CD4-positive, alpha-beta T cell treated with Interleukin-15 for 4 hours (primary cell): ENCODE data around the gene CCDC201.

Experiments
- DNase-seq: peaks from one replicate; pipeline ENCODE4 v3.0.0-alpha.2; 2020; ENCODE audit warnings: low spot score

CCDC201 gene

DNA sequence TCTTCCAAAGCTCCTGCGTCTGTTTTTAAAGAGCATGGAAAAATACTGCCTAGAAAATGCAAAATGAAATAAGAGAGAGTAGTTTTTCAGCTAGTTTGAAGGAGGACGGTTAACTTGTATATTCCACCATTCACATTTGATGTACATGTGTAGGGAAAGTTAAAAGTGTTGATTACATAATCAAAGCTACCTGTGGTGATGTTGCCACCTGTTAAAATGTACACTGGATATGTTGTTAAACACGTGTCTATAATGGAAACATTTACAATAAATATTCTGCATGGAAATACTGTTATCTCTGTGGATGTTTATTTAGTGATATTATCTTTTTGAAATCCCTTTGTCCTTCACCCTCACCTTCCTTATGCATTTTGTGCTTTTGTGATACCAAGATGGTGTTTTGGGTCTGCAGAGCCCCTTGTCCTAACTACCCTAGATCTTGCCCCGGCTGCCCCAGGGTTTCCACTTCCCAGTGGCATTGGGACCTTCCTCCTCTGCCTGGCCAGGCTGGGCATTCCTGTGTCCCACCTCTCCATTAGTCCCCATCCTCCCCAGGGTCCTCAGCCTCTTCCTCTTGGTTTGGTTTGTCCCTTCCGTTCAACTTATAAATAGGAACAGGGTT, 20.6 kb upstream of the CCDC201 start:
- DNase-seq, result no peak

DNA sequence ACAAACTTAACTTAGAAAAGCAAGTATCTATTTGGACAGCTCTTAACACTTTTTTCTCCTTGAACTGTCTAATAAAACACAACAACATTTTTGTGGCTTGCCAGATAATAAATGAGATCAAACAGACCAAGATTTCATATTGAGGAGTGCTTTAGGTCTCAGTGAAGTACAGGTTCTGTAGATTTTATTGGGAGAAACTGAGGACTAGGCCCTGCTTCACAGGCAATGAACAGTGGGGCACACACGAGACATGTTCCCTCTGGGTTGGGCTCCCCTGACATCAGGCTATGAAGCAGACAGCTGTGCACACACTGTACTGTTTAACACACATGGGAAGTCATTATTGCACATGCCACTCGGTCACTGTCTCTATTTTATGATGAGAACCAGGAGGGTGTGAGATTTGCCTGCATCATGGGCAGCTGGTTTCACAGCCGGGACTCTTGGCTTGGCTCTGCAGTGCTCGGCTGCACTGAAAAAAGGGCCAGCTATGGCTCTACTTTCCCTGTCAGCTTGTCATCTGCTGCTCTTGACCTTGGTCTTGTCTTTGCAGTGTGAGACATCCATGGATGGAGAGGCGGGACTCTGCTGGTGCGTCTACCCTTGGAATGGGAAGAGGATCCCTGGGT, 19.6 kb upstream of the CCDC201 start:
- DNase-seq, result no peak

DNA sequence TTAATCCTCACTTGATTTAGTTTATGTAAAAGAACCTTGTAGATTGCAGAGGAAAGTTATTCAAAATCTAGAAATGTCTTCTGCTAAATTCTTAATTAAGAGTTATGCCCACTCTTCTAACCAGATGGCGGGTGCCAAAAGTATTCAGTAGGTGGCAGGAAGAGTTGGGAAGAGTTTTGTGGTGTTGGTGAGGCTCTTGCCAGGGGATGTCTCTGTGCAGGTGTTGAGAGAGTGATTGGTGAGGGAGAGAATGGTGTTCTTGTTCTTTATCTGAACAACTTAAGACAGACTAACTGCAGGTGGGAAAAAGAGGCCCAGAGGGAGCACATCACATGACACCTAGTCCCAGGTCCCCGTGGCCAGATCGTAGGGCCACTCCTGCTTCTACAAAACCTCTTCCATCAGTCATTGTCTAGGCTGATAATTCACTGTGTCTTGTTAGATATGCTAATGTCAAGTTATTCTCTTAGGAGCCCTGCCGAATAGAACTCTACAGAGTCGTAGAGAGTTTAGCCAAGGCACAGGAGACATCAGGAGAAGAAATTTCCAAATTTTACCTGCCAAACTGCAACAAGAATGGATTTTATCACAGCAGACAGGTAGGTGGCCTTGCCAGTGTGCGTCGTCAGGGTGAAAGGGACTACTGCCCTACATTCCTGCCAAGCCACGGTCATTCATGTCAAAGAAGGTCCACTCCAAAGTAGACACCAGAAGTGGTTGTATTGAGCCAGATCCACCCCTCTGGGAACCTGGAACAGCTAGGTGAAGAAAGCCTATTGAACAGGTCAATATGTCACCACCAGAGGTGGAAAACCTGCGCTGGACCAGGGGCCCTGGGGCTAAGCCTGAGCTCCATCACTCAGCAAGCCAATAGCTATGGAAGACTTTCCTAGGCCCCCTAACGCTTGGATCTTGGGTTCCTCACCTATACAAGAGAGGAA, 18.9 kb upstream of the CCDC201 start:
- DNase-seq, result no peak

DNA sequence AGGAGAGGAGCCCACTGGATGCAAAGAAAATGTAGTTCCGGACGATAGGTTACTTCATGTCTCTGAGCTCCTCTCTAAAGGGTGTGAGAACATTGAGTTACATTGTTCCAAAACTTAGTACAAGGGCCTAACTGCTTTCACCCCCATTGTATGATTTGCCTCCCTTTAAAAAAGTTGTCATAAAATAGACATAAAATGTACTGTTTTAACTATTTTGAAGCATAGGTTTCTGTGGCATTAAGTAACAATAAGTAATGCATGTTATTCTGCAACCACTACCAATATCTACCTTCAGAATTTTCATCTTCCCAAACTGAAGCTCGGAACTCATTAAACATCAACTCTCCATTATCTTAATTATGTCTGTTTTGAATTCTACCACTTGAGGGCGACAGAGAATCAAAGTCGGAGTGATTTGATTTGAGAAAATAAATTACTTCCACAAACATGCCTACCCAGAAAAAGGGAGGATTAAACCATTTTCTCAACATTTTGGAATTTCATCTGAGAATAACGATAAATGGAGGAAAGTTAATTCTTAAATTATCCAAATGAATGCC, 18.1 kb upstream of the CCDC201 start:
- DNase-seq, result peak; percentile 26

DNA sequence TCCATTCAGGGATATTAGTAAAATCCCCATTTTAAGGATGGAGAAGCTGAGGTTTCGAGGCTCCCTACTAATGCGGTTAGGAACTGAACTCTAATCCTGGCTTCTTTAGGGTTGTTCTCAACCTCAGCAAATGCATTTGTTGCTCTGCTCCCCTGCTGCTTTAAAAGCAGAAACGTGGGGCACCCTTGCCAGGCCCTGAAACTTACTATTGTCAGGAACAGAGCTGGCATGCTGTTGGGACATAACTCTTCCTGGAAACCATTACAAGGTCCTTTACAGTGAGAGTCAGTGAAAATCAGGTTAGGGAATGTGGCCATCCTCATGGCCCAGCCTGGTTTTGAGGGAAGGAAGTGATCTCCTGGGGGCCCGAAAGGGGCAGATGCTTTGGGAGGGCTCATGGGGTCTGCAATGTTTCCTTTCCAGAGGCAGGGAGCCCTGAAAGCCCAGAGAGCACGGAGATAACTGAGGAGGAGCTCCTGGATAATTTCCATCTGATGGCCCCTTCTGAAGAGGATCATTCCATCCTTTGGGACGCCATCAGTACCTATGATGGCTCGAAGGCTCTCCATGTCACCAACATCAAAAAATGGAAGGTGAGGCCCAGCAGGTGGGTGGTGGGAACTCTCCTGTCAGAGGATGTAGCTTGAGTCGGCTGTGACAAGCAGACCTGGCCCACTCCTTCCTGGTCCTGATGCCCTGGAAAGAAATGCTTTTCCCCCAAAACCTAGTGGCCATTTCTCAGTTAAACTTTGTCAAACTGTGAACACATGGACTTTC, 17.4 kb upstream of the CCDC201 start:
- DNase-seq, result no peak

DNA sequence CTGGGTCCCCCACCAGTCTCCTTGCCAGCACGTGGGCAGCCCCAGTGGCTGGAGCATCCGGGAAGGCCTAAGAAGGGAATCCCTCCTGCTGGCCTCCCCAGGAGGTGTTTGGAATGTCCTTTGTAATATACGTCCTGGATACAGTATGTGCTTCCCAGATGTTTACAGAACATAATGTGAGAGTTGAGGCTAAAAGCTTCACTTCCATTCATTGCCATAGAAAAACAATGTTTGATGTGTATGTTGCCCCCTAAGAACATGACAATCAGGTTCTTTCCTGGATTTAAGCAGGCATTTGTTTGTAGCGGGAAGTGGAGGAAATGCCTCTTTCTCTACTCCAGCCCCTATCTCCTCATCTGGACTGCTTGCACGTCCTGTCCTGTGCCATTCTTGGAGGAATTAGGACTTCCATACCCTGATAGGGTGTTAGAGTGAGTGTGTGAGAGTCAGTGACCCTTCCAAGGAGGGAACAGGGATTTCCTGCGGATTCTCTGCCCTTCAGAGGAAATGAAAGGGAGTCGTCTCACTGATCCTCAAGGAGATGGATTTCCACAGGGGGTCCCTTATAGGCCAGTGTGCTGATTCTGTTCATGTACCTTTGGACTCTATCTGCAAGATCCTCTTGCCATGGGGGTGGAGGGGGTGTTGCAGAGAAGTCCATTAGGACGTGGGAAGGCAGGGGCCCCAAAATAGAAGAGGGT, 16.6 kb upstream of the CCDC201 start:
- no peak for DNase-seq

DNA sequence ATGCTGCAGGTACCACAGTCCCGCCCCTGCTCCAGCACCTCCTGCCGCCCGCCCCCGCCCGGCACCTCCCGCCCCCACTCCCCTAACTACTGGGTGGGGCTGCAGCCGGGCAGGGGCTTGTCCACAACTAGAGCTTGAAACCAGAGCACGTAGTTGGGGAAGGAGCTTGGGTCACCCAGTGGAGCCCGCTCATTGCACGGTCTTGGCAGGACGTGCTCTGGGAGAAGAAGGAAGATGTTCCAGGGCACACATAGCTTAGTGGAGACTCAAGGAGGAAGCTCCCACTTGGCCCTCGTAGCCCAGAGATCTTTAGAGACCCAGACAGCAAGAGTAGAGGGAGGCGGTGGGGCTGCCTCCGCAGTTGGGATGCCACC, 16.1 kb upstream of the CCDC201 start:
- DNase-seq, result no peak

DNA sequence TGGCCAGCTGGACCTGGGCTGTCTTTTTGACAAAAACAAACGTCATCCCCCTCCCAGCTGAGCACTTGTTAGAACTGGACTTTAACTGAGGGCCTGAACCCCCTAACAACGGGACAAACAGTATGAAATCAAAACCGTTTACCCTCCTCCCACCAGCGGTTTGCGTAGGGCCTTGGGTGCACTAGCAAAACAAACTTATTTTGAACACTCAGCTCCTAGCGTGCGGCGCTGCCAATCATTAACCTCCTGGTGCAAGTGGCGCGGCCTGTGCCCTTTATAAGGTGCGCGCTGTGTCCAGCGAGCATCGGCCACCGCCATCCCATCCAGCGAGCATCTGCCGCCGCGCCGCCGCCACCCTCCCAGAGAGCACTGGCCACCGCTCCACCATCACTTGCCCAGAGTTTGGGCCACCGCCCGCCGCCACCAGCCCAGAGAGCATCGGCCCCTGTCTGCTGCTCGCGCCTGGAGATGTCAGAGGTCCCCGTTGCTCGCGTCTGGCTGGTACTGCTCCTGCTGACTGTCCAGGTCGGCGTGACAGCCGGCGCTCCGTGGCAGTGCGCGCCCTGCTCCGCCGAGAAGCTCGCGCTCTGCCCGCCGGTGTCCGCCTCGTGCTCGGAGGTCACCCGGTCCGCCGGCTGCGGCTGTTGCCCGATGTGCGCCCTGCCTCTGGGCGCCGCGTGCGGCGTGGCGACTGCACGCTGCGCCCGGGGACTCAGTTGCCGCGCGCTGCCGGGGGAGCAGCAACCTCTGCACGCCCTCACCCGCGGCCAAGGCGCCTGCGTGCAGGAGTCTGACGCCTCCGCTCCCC, 15.5 kb upstream of the CCDC201 start, which contains the start of gene IGFBP1:
Gene IGFBP1, plus strand, starts transcription at position 304 of the 808 bp plus-strand sequence. Its CDS starts 165 bp downstream, at position 469.
- no peak for DNase-seq

DNA sequence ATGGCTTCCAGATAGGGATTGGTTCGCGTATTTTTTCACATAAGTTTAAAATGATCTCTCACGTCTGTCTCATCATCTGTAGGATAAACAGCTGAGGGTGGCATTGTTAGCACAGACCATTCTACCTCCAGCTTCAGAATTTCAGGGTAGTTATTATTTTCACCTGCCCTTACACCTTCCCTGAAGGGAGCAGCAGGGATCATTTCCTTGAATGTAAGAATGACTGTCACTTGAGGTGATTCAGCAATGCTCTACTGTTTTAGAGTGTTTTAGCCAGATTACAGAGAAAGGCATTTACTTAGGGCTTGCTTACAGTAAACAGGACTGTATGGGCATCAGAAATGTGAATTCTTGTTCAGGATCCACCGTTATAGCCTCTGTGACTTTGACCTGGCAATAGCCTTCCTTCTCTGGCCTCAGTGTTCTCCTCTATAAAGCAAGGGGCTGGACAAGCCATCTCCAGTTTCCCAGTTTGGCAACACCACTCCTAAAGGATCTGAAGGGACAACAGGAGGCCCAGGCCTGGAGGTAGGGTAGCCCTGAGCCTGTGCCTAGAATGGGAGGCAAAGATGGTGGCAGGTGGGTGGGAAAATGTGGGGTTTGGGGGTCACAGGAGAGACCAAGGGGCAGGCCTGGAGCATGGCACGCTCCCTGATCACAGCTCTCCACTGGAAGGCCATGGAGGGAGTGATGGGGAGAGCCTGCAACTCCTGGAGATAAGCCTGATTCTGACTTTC, 14.2 kb upstream of the CCDC201 start:
- DNase-seq, result no peak

DNA sequence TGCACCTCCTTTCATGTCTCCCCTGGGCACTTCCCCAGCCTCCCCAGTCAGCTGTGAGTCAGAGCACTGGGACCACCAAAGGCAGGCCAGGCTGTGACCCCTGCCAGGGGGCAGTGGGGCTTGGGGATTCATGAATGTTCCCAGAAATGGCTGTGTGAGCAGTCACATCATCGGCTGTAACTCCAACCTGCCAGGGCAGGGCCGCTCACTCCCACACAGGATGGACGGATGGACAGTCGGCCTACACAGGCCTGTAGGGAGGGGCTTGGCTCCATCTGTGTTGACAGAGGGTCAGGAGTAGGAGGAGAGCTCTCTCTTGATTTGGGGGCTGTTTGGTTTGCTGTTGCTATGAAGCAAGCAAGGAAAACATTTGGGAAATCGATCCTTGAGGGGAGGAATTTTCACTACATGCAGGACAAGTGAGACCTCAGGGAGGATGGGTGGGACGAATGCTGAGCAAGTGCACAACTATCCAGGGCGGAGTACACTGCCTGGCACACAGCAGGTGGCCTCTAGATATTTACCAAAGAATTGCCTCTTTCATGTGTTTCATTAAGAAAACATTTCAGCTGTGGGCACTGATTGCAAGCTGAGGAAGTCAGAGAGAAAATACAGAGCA, 12.5 kb upstream of the CCDC201 start:
- no peak for DNase-seq

DNA sequence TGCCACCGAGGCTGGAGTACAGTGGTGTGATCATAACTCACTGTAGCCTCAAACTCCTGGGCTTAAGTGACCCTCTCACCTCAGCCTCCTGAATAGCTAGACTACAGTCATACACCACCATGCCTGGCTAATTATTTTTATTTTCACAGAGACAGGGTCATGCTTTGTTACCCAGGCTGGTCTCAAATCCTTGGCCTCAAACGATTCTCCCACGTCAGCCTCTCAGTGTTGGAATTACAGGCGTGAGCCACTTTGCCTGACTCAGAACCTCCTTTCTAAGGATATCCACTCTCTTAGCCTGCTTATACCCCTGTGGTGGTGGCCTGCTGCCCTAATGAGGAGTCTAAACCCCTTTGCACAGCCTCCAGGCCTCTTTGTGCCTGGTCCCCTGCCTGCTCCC, 11.3 kb upstream of the CCDC201 start:
- no peak for DNase-seq

DNA sequence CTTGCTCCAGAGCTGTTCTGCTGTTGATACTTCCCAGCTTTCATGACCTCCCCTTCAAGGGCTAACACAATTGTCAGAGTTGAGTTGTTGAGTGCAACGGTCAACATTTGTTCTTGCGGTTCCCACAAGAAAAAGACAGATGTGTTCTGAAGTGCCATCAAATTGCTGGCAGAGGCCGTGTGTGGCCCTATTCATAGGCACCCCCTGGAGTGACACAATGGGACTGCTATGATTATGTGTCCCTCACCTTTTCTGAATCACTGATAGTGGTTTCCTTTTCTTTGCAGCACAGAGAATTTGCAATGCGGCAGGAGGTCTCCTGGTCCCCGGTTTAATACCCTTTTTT, 9.6 kb upstream of the CCDC201 start:
- no peak for DNase-seq

DNA sequence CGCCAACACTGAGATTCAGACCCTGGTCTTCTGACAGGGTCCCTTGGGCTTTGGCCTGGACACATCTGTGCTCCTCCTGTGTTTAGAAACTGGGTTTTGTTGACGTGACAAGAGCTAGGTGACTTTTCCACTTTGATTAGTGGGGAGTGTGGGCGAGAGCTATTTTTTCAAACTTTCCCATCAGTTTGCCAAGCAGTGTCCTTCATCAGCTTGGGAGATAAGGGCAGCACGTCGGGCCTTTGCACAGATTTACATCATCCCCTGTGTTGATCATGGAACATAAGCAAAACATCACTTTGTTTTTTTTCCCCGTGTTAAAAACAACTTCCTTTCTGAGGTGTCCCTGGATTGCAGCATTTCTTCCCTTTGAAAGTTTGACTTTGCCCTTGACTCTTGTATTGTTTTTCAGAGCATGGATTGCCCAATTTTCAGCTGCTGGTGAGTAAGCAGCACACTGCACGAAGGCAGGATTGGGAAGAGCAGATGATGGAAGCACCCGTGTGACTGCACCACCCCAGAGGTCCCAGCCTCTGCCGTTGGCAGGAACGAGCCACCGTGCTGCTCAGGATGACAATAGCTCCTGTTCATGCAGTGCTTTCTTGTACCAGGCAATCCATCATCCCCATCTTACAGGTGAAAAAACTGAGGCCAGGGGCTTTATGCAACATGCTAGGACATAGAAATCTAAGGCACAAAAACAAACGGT, 9.0 kb upstream of the CCDC201 start:
- DNase-seq, result no peak

DNA sequence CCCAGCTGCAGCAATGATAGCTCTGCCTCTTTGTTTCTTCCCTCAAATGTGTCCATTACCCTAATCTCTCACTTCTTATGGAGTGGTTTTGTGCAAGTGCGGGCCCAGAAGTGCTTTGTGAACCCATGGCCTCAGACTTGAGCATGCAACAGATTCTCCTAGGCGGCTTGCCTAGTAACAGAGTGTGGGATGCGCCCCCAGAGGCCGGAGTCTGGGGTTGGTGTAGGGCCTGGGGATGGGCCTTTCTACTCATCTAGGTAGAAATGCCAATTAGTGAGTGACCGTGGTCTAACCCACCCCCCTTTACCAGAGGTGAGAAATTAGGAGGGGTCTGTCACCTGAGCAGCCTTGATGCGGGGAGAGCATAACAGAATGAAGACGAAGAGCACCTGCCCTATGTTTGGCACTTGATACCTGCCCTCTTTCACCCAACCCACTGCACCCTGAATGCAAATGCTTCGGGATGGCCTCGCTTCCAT, 8.4 kb upstream of the CCDC201 start:
- DNase-seq, result no peak

DNA sequence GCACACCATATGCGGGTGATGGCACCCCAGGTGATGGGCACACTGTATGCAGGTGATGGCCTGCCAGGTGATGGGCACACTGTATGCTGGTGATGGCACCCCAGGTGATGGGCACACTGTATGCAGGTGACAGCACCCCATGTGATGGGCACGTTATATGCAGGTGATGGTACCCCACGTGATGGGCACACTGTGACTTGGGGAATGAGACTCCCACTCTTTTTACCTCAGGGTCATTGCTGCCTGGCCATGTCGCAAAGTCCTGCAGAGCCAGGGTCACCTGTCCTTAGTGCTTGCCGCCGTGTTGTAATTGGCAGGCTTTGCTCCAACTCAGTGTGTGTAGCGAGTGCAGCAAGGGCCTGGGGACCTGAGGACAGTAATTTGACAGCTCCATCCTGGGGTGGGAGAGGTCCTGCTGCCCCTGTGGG, 7.6 kb upstream of the CCDC201 start:
- no peak for DNase-seq

DNA sequence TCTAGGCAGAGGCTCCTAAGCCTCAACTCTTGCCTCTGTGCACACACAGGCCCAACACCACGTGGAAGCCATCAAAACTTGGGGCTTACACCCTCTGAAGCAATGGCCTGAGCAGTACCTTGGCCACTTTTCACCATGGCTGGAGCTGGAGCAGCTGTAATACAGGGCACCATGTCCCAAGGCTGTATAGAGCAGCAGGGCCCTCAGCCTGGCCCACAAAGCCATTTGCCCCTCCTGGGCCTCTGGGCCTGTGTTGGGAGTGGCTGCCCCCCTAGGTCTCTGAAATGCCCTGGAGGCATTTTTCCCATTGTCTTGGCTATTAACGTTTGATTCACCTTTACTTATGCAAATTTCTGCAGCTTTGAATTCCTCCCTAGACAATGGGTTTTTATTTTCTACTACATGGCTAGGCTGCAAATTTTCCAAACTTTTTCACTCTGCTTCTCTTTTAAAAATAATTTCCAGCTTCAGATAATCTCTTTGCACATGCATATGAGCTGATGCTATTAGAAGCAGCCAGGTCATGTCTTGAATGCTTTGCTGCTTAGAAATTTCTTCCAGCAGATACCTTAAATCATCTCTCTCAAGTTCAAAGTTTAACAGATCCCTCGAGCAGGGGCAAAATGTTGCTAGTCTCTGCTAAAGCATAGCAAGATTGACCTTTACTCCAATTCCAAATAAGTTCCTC, 5.7 kb upstream of the CCDC201 start:
- DNase-seq, result no peak

DNA sequence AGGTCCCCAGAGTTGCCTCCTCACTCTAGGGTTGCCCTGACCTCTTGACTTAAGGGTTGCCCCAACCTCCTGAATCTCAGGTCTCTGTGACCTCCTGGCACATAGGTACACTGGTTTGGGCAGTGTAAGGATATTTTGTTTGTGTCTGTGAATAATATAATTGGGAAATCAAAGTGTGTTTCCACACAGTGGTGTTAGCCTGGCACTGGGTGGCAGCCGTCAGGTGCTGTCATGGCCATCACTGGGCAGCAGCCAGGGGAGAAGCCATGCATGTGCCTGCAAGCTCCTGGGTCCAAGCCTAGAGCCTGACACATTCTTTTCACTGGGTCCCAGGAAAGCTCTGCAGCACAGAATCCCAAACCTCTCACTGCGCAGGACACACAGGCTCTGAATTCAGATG, 3.6 kb upstream of the CCDC201 start:
- no peak for DNase-seq
